ENCODE data around the gene ATP2B2. TPM values are rescaled to one million over a fixed set of nuclear protein-coding genes. Genes with fewer than 3 reads are reported as not detected.

Gene ATP2B2
- total RNA-seq, 4 donors from 2014 or later = 0.29 to 9.5 (median 4.4) TPM

DNA sequence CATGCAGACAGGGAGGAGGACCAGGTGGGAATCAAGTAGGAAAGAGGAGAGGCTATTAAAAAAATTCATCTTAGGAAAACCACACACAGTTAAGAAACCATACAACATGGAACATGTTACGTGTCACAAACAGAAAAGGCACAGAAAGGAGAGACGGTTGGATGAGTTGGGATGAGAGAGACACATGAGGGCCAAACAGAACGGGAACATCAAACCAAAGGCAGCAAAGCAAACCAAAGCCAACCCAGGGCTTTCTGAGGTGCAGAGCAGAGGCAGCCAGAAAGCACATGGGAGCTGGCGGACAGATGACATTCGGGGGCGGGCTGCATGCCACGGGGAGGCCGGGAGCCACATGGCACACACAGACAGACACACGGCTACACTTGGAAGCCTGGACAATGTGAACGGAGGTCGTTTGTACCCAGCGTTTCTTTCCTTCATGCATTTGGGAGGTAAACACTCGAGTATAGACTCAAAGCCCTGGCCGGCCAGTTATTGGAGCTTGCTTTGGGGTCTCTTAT is 175.8 kb downstream of the ATP2B2 start:
- no peak for TF ChIP-seq CTCF (IDR thresholded peaks at IDR 0.05)
- TF ChIP-seq POLR2A (IDR thresholded peaks at IDR 0.05) = no peak
- Histone ChIP-seq H3K36me3 (no peaks in the 10 kb centered on the region), H3K27me3 (no peaks in the 10 kb centered on the region), H3K27ac (no peak overlapping the region), H3K4me3 (no peak overlapping the region), H3K9me3 (no peaks in the 10 kb centered on the region), H3K4me1 (no peaks in the 10 kb centered on the region)
- DNase-seq = no peak
- intact Hi-C loops (cut with DNase I; ENCODE audit: low total_unique reads) = no loop called here

DNA sequence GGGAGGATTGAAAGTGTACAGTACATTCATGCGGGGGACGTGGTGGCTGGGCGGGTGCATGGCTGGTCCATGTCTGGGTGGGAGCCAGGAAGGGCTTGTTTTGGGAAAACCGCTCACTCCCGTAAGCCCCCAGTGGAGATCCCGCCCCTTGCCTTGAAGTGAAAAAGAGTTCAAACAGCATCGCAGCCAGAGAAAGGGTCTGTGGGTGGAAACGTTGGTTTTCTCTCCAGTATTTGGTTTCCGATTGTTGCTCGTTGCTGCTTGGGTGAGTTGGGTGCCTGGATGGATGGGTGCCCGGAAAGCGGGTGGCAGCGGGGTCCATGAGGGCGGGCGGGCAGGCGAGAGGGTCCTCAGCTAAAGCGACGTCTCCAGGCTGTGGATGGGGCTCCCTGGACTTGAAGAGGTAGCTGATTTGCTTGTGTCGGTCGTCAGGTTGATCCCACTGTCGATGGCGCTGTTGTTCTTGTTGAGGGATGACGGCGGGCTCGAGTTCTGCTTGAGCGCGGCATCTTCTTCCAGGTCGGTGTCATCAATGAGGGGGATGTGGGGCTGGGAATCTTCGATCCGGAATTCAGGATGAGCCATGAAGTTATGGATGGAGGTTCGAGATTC is 176.8 kb downstream of the ATP2B2 start:
- H3K27ac ChIP-seq = no peak overlapping the region
- H3K4me3 ChIP-seq = no peak overlapping the region
- no peaks in the 10 kb centered on the region for H3K27me3 ChIP-seq
- intact Hi-C loops (cut with DNase I; ENCODE audit: low total_unique reads) = no loop called here
- TF ChIP-seq CTCF (IDR thresholded peaks at IDR 0.05) = no peak
- no peak for TF ChIP-seq POLR2A (IDR thresholded peaks at IDR 0.05)
- no peak for DNase-seq
- no peaks in the 10 kb centered on the region for H3K36me3 ChIP-seq
- no peaks in the 10 kb centered on the region for H3K4me1 ChIP-seq
- no peaks in the 10 kb centered on the region for H3K9me3 ChIP-seq

DNA sequence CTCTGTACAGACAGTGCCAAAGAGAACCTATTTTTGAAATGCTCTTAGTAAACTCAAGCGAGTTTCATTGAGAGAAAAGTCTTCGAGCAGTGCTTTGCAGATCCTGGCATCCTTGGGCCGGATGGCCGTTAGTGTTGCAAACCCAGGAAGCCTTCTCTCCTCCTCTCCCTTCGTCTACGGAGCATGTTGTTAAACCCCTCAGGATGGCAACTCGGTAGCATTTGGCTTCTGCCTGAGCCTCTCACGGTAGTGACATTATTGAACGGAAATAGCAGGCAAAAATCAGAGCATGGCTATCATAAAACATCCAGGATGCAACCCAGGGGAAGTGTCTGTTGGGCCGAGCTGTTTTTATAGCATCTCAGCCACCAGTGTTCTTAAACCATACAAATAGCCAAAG is 177.8 kb downstream of the ATP2B2 start:
- intact Hi-C loops (cut with DNase I; ENCODE audit: low total_unique reads) = no loop called here
- Histone ChIP-seq H3K4me3 (no peak overlapping the region), H3K4me1 (no peaks in the 10 kb centered on the region), H3K27ac (no peak overlapping the region), H3K36me3 (no peaks in the 10 kb centered on the region), H3K27me3 (no peaks in the 10 kb centered on the region), H3K9me3 (no peaks in the 10 kb centered on the region)
- no peak for TF ChIP-seq CTCF (IDR thresholded peaks at IDR 0.05)
- no peak for TF ChIP-seq POLR2A (IDR thresholded peaks at IDR 0.05)
- no peak for DNase-seq

DNA sequence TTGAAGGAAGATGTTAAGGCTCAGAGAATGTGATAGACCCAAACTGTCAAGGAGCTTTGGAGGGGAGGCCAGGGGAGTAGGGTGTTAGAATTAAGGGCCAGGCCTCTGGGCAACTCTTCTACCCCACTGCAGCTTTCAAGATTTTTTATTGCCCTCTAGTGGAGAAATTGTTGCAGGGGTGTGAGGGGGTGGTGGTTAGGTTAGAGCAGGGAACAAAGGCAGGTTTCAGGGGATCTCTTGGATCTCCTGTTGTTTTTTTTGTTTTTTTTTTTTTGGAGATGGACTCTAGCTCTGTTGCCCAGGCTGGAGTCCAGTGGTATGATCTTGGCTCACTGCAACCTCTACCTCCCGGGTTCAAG is 183.1 kb downstream of the ATP2B2 start:
- H3K4me1 ChIP-seq = no peaks in the 10 kb centered on the region
- TF ChIP-seq CTCF (IDR thresholded peaks at IDR 0.05) (no peak), POLR2A (IDR thresholded peaks at IDR 0.05) (no peak)
- intact Hi-C loops (cut with DNase I; ENCODE audit: low total_unique reads) = no loop called here
- no peak overlapping the region for H3K4me3 ChIP-seq
- H3K9me3 ChIP-seq = no peaks in the 10 kb centered on the region
- H3K27ac ChIP-seq = no peak overlapping the region
- H3K27me3 ChIP-seq = no peaks in the 10 kb centered on the region
- H3K36me3 ChIP-seq = no peaks in the 10 kb centered on the region
- DNase-seq = no peak

DNA sequence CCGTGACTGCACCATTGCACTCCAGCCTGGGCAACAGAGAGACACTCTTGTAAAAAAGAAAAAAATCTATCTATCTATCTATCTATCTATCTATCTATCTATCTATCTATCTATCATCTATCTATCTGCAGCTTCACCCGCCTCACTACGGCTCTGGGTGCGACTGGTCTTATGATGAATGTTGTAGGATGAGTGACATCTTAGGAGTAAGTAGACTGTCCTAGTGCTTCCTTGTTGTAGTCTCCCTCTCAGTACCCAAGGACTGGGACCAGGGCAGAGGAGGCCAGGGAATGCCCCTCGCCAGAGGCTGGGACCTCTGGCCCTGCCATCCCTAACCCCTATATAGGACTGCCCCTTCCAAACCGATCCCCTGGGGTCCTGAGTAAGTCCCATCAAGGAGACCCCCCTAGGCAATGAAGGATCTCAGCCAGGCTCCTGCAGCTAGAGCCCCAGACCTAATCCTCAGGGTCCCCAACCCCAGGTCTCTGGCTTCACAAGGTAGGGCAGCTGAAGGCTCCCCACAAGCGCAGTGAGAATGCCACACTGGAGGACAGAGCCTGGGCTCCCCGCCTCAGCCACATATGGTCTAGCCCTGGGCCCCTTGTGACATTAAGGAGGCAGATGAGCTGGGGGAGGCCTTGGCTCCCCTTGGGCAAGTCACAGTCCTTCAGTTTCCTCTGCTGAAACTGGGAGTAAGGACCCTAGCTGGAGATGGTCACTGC is 183.6 kb downstream of the ATP2B2 start:
- no peaks in the 10 kb centered on the region for H3K27me3 ChIP-seq
- no peaks in the 10 kb centered on the region for H3K4me1 ChIP-seq
- DNase-seq = no peak
- H3K27ac ChIP-seq = peak overlapping the region in 1 of 2 donors; percentile 87
- peak overlapping the region in 1 of 2 donors; percentile 95 for H3K4me3 ChIP-seq
- no peaks in the 10 kb centered on the region for H3K36me3 ChIP-seq
- H3K9me3 ChIP-seq = no peaks in the 10 kb centered on the region
- TF ChIP-seq POLR2A (IDR thresholded peaks at IDR 0.05) = no peak
- intact Hi-C loops (cut with DNase I; ENCODE audit: low total_unique reads) = no loop called here

Data from uterus (tissue), 4 donors.